Fibroblast of peridontal ligament (primary cell): ENCODE results near the gene RNF113B.

Experiments
- DNase-seq: peaks from one replicate; pipeline ENCODE4 v3.0.0-alpha.2; 2010; ENCODE audit errors: extremely low read depth

Gene RNF113B

GRCh38 chr13:98175043-98175442 lies 2.0 kb downstream of the RNF113B start:
- no peak for DNase-seq

- peak; percentile 55 for DNase-seq
Measured at GRCh38 chr13:98174307-98174706, 2.8 kb downstream of the RNF113B start.

GRCh38 chr13:98173431-98174152 lies 3.5 kb downstream of the RNF113B start:
- peak; percentile 98 for DNase-seq

- peak; percentile 40 for DNase-seq
Measured at GRCh38 chr13:98172590-98173422, 4.3 kb downstream of the RNF113B start.

- peak; percentile 48 for DNase-seq
Measured at GRCh38 chr13:98171900-98172589, 5.0 kb downstream of the RNF113B start.

GRCh38 chr13:98169331-98169730 lies 7.7 kb downstream of the RNF113B start:
- DNase-seq = no peak

GRCh38 chr13:98162935-98163334 lies 14.1 kb downstream of the RNF113B start:
- DNase-seq = no peak

- DNase-seq = no peak
Measured at GRCh38 chr13:98158172-98158899, 18.7 kb downstream of the RNF113B start.

- no peak for DNase-seq
Measured at GRCh38 chr13:98157609-98158008, 19.5 kb downstream of the RNF113B start.

- DNase-seq = peak; percentile 38
Measured at GRCh38 chr13:98157188-98157587, 19.9 kb downstream of the RNF113B start.

GRCh38 chr13:98156259-98156658 lies 20.8 kb downstream of the RNF113B start:
- DNase-seq = no peak

GRCh38 chr13:98155475-98156109 lies 21.5 kb downstream of the RNF113B start:
- DNase-seq = peak; percentile 44

- no peak for DNase-seq
Measured at GRCh38 chr13:98150832-98151479, 26.1 kb downstream of the RNF113B start.

GRCh38 chr13:98147521-98147920 lies 29.5 kb downstream of the RNF113B start:
- no peak for DNase-seq

- peak; percentile 61 for DNase-seq
Measured at GRCh38 chr13:98144801-98145350, 32.2 kb downstream of the RNF113B start.

- DNase-seq = peak; percentile 72
Measured at GRCh38 chr13:98144027-98144741, 32.9 kb downstream of the RNF113B start.

GRCh38 chr13:98143601-98144026 lies 33.5 kb downstream of the RNF113B start:
- no peak for DNase-seq

GRCh38 chr13:98143157-98143553 lies 33.9 kb downstream of the RNF113B start:
- DNase-seq = no peak

- DNase-seq = peak; percentile 38
Measured at GRCh38 chr13:98142380-98143156, 34.5 kb downstream of the RNF113B start, which contains the start of gene FARP1. Gene FARP1, plus strand, starts transcription at chr13:98143094. Its CDS starts 70,149 bp downstream, at chr13:98213243.
